Sigmoid colon (tissue), 7 donors: ENCODE measurements around the gene DFFB. TPM values are rescaled to one million over a fixed set of nuclear protein-coding genes. Genes with fewer than 3 reads are reported as not detected.

Experiments used
- DNase-seq: peaks from one replicate; pipeline ENCODE4 v3.0.0-alpha.2; 2019
- H3K27ac ChIP-seq, 4 donors: fragments of 200-600 bp; sonication (generic); one replicate each; pipeline ENCODE4 v1.5.1; 2016 to 2019; ENCODE audit warnings: mild to moderate bottlenecking in 1 of 4
- H3K27me3 ChIP-seq, 3 donors: fragments of 200-600 bp; sonication (generic); one replicate each; pipeline ENCODE4 v1.5.1; 2019; ENCODE audit warnings: mild to moderate bottlenecking in 1 of 3
- H3K36me3 ChIP-seq, 4 donors: fragments of 200-600 bp; sonication (generic); one replicate each; pipeline ENCODE4 v1.5.1; 2016 to 2019
- H3K4me1 ChIP-seq, 4 donors: fragments of 200-600 bp; sonication (generic); one replicate each; pipeline ENCODE4 v1.5.1; 2017 to 2019
- H3K4me3 ChIP-seq, 4 donors: fragments of 200-600 bp; sonication (generic); one replicate each; pipeline ENCODE4 v1.5.1; 2017 to 2019; ENCODE audit warnings: mild to moderate bottlenecking in 2 of 4, moderate library complexity in 1 of 4
- H3K9me3 ChIP-seq, 4 donors: fragments of 200-600 bp in 3 of 4; sonication (generic) in 3 of 4; one replicate each; pipeline versions ENCODE4 v1.5.1 to v1.6.1; 2013 to 2019
- EP300 ChIP-seq, 4 donors: sonication (generic); formaldehyde crosslinking; IDR thresholded peaks; one replicate each; pipeline ENCODE4 v1.6.1; 2017; ENCODE audit warnings: antibody characterized with exemption in 4 of 4
- POLR2A ChIP-seq, 2 donors: fragments of 450-650 bp; IDR thresholded peaks; one replicate each; pipeline ENCODE4 v1.6.1; 2016; ENCODE audit warnings: antibody characterized with exemption in 2 of 2, mild to moderate bottlenecking in 2 of 2, moderate library complexity in 2 of 2
- POLR2AphosphoS5 ChIP-seq, 4 donors: sonication (generic); formaldehyde crosslinking; IDR thresholded peaks; one replicate each; pipeline ENCODE4 v1.6.1; 2017; ENCODE audit warnings: antibody characterized with exemption in 4 of 4
- WGBS, 2 donors: extraction: QIAGEN DNeasy Blood & Tissue Kit; methylation state at CpG; one replicate each; pipeline ENCODE4 v1.1.7; 2013; 5-methylcytosine and 5-hydroxymethylcytosine counted together
- intact Hi-C: fragments of 100-400 bp; cut with DNase I; formaldehyde crosslinking; loops from one replicate; pipeline ENCODE4 v1.15.1; 2023
- polyA plus RNA-seq, 3 donors: library from polyadenylated mRNA; stranded (reverse); fragments of 200-250 nt; gene quantifications; one replicate each; pipeline ENCODE4 v1.2.3, GENCODE V29; 2013
- total RNA-seq, 4 donors: library from RNA; depleted of rRNA; stranded (reverse); fragments of >200 nt; gene quantifications; one replicate each; pipeline ENCODE4 v1.1.0, GENCODE V29; 2016
- TF ChIP-seq, protein P1 (sequence below), 4 experiments: fragments of 450-650 bp in 3 of 4; fragments of 200-600 bp in 1 of 4; IDR thresholded peaks; one replicate each; pipeline ENCODE4 v1.5.1; 2016 to 2019; ENCODE audit warnings: antibody characterized with exemption in 4 of 4, mild to moderate bottlenecking in 3 of 4, moderate library complexity in 2 of 4
- donor health status: healthy with polysubstance abuse.
- donor health status: Bipolar disorder and iron deficiency.
- donor health status: healthy.

Gene DFFB
- total and polyA plus RNA-seq, 7 donors: 1.8 to 9.0 (median 6.1) TPM

DNA sequence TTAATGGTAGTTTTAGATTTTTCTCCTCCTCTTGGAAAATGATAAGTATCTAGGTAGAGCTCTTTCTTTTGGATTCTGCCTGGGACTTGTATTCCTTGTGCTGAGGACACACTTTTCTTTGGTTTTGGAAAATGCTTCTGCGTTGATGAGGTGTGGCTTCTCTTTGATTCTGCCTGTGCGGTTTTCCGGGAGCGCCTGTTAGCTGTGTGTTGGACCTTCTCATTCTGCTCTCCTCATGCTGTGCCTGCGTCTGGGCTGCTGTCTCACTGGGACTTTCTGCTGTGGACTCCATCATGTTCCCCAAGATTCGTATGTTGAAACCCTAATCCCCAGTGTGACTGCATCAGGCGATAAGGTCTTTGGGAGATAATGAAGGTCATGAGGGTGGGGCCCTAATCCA is 21.8 kb downstream of the DFFB start:
- TF ChIP-seq EP300 (IDR thresholded peaks at IDR 0.05) (no peak), POLR2A (IDR thresholded peaks at IDR 0.05) (no peak), POLR2AphosphoS5 (IDR thresholded peaks at IDR 0.05) (no peak)
- TF ChIP-seq, protein P1, sequence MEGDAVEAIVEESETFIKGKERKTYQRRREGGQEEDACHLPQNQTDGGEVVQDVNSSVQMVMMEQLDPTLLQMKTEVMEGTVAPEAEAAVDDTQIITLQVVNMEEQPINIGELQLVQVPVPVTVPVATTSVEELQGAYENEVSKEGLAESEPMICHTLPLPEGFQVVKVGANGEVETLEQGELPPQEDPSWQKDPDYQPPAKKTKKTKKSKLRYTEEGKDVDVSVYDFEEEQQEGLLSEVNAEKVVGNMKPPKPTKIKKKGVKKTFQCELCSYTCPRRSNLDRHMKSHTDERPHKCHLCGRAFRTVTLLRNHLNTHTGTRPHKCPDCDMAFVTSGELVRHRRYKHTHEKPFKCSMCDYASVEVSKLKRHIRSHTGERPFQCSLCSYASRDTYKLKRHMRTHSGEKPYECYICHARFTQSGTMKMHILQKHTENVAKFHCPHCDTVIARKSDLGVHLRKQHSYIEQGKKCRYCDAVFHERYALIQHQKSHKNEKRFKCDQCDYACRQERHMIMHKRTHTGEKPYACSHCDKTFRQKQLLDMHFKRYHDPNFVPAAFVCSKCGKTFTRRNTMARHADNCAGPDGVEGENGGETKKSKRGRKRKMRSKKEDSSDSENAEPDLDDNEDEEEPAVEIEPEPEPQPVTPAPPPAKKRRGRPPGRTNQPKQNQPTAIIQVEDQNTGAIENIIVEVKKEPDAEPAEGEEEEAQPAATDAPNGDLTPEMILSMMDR (IDR thresholded peaks at IDR 0.05): no peak
- H3K9me3 ChIP-seq: peaks cover 0 to 11% (median 2%) of the 10 kb centered on the region in 4 donors
- H3K4me3 ChIP-seq: no peak overlapping the region
- no peaks in the 10 kb centered on the region for H3K27me3 ChIP-seq
- intact Hi-C loops: no loop called here
- H3K4me1 ChIP-seq: no peaks in the 10 kb centered on the region
- peaks cover 0 to 77% (median 17%) of the 10 kb centered on the region in 4 donors for H3K36me3 ChIP-seq
- no peak for DNase-seq
- 97 to 98% methylated on average over 7 of the region's 7 CpGs for WGBS, 2 donors
- H3K27ac ChIP-seq: no peak overlapping the region

DNA sequence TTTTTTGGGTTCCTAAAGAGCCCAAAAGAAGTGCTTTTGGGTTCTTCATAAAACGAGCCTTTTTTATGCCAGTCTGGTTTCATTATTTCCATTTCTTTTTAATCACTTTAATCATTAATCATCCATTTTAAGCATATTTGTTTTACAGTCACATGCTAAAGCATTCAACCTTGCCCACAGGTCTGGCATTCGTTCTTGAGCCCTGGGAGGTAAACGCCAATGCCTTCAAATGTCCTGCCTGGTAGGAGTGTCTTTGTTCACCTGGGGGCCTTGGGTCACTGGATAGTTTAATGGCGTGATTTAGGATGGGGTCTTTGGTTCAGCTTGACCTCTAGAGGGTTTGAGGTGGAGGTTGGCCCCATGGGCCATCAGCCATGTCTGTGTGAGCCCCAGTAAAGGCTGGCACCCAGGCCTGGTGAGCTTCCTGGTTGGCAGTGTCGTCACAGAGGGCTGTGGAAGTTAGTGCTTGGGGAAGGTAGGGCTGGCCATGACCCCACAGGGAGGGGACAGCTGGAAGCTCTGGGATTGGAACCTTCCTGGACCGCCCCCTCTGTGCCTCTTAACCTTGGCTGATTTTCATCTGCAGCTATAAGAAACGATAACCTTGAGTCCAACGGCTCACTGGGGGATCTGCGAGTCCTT is 22.6 kb downstream of the DFFB start:
- Histone ChIP-seq H3K27ac (no peak overlapping the region), H3K4me1 (no peaks in the 10 kb centered on the region), H3K36me3 (peaks cover 0 to 80% (median 15%) of the 10 kb centered on the region in 4 donors), H3K27me3 (no peaks in the 10 kb centered on the region), H3K9me3 (peaks cover 0 to 11% (median 2%) of the 10 kb centered on the region in 4 donors), H3K4me3 (no peak overlapping the region)
- intact Hi-C loops: no loop called here
- TF ChIP-seq EP300 (IDR thresholded peaks at IDR 0.05) (no peak), POLR2AphosphoS5 (IDR thresholded peaks at IDR 0.05) (no peak), POLR2A (IDR thresholded peaks at IDR 0.05) (no peak)
- TF ChIP-seq, protein P1 (IDR thresholded peaks at IDR 0.05): no peak
- 84 to 86% methylated on average over 9 of the region's 9 CpGs for WGBS, 2 donors
- DNase-seq: no peak

DNA sequence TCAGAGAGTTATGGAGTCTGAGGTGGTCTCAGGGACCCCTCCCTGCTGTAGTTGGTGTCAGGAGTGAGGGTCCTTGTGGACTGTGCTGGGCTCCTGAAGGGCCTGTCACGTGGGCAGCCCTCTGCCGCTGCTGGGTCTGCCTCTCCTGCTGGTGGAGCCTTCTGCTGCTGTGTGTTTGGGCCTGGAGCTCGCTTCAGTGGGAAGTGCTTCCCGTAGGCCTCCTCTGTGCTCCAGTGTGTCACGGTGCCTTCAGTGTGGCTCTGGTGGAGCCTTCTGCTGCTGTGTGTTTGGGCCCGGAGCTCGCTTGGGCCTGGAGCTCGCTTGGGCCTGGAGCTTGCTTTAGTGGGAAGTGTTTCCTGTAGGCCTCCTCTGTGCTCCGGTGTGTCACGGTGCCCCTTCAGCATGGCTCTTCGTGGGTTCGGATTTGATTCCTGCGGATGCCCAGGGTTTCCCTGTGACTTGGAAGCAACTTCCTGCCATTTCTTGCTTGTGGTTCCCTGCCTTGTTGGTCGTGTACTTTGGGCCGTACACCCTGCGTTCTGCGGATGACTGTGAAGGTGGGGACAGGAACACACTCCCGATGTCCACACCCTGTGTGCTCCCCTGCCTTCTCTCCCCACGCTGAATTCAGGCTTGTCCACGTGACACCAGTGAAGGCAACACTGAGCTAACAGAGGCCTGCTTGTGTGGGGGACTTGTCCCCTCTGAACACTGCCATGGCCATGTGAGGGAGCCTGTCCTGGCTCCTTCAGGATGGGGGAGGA is 23.3 kb downstream of the DFFB start:
- Histone ChIP-seq H3K4me3 (no peak overlapping the region), H3K36me3 (peaks cover 3 to 80% (median 15%) of the 10 kb centered on the region in 4 donors), H3K27me3 (no peaks in the 10 kb centered on the region), H3K27ac (no peak overlapping the region), H3K9me3 (peaks cover 0 to 11% (median 2%) of the 10 kb centered on the region in 4 donors), H3K4me1 (no peaks in the 10 kb centered on the region)
- WGBS, 2 donors: 88 to 94% methylated on average over 20 of the region's 20 CpGs
- no peak for DNase-seq
- intact Hi-C loops: no loop called here
- TF ChIP-seq POLR2AphosphoS5 (IDR thresholded peaks at IDR 0.05) (no peak), POLR2A (IDR thresholded peaks at IDR 0.05) (no peak), EP300 (IDR thresholded peaks at IDR 0.05) (no peak)
- TF ChIP-seq, protein P1 (IDR thresholded peaks at IDR 0.05): no peak

DNA sequence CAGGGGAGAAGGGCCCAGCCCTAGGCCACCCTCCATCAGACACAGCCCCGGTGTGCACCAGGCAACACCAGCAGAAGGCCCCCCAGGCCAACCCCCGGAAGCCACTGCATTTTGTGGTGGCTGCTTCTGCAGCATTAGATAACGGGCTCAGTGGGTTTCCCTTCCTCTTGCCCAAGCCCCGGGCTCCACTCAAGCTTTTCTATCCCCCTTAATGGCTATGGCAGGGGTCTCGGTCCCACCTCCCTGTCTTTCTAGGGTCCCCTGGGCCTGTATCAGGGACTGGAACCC is 23.9 kb downstream of the DFFB start:
- peaks cover 4 to 80% (median 18%) of the 10 kb centered on the region in 4 donors for H3K36me3 ChIP-seq
- H3K27ac ChIP-seq: no peak overlapping the region
- H3K27me3 ChIP-seq: no peaks in the 10 kb centered on the region
- WGBS, 2 donors: 84 to 91% methylated on average over 5 of the region's 5 CpGs
- no peak for TF ChIP-seq POLR2AphosphoS5 (IDR thresholded peaks at IDR 0.05)
- no peak for TF ChIP-seq EP300 (IDR thresholded peaks at IDR 0.05)
- TF ChIP-seq, protein P1 (IDR thresholded peaks at IDR 0.05): no peak
- no peak for TF ChIP-seq POLR2A (IDR thresholded peaks at IDR 0.05)
- H3K9me3 ChIP-seq: peaks cover 0 to 11% (median 2%) of the 10 kb centered on the region in 4 donors
- no peak for DNase-seq
- no peak overlapping the region for H3K4me3 ChIP-seq
- intact Hi-C loops: no loop called here
- H3K4me1 ChIP-seq: no peaks in the 10 kb centered on the region
